ENCODE results near the gene RAX.

- TF ChIP-seq POLR2A (IDR thresholded peaks at IDR 0.05): no peak
- TF ChIP-seq CTCF (IDR thresholded peaks at IDR 0.05): no peak
- TF ChIP-seq POLR2AphosphoS5 (IDR thresholded peaks at IDR 0.05): no peak
Observed at GRCh38 chr18:59229701-59230443, 43.4 kb downstream of the RAX start.

All from stomach (tissue), 4 donors.